GM20431 (cell line): ENCODE results near the gene EEF1AKMT3.
"Not testable (repeated sequence)": the region's sequence is repeated elsewhere in the genome, so short reads cannot be mapped to it uniquely, and the experiment has no call there.

Source experiments
- in situ Hi-C: fragments of 300-500 bp; cut with MseI, MboI; formaldehyde crosslinking; loops from one replicate; pipeline ENCODE4 v1.15.0; 2020; ENCODE audit warnings: low sequenced_read_pairs; ENCODE audit not compliant: unreplicated experiment

EEF1AKMT3 gene

DNA sequence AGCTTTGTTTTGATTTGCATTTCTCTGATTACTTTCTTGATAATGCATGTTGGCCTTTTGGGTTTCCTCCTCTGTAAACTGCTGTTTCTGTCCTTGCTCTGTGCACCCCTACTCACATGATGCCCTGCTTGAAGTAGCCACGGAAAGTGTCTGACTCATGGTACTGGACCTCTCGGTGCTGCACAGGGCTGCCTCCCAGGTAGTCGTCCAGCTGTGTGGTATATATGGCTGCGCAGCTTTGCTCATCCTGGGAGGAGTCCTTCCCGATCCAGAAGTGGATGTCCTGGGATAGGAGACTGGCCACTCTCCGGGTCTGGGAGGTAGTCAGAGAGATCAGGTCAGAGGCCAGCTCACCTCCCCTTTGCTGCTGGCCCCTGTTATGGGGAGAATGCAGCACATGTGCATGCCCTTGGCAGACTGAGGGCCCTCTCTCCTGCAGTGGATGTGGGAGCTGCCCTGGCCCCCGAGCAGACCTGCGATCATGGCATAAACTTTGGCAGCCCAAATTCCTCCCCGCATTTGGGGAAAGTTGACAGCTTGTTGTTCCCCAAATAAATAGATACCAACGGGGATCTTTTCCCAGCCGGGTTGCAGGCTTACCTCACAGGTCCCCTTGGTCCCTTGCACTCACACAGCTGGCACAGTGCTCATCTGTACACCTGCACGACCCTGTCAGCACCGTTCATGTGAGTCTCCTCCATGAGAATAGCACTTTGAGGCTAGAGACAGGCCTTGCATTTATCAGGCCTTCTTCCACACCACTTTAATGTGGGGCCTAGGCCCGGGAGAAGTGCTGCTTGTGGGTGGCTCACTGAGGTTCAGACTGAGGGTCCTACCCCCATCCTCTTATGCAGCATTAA, 40.9 kb downstream of the EEF1AKMT3 start:
- in situ Hi-C loops = no loop called here

- in situ Hi-C loops = no loop called here
These were observed 41.8 kb downstream of the EEF1AKMT3 start for GRCh38 chr12:57813971-57814772.

GRCh38 chr12:57815177-57816000, 43.0 kb downstream of the EEF1AKMT3 start:
- in situ Hi-C loops = no loop called here

DNA sequence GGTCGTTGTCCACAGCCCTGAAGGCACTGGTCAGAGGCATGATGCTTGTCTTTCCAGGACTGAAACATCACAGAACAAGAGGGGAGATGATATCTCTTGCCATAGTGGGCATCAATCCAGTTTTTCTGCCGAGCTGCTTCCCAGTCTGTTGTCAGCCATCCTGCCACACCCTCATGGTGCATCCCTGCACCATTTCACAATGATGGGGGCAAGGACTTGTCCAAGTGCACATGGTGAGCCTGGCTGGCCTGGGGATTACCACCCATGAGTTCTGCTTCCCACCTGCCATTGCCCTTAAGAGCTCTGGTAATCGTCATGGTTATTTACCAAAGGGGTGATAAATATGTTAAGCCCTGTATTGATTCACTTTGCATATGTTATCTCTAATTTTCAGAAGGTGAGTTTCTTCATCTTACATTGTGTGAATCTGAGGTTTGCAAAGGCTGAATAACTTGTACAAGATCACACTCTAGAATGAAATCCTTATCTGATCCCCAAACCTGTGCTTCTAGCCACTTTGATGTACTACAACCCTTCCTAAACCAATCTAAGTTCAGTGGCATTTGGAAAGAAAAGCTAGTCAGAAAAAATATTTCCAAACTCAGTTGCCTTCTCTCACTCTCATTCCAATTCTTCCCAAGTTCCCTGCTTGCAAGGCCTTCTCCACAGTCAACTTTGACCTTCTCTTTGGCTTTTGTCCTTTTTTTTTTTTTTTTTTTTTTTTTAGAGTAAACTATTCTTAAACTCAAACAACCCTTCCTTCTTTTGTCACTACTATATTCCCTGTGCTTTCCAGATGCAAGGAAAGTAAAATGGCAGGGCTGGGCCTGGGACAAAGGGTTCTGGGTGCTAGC, 43.8 kb downstream of the EEF1AKMT3 start:
- in situ Hi-C loops = no loop called here

DNA sequence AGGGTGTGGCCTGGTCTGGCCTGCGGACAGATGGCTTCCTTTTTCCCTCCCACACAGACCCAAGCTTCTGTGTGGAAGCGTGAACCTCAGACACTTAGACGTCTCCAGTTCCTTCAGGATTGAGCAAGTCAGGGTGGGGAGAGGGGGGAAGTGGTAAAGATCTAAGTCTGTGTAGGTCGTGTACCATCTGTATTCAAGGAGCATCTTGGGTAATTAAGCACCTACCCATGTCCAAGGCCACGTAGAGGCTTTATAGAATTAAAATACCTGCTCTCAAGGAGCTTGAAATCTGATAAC, 44.4 kb downstream of the EEF1AKMT3 start:
- in situ Hi-C loops = no loop called here

GRCh38 chr12:57817261-57817989, 45.0 kb downstream of the EEF1AKMT3 start:
- in situ Hi-C loops = no loop called here

DNA sequence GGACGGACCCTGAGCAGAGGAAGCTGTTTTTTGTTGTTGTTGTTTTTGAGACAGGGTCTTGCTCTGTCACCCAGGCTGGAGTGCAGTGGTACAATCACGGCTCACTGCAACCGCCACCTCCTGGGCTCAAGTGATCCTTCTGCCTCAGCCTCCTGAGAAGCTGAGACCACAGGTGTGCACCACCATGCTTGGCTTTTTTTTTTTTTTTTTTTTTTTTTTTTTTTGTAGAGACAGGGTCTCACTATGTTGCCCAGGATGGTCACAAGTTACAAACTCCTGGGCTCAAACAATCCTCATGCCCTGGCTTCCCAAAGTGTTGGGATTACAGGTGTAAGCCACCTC, 45.5 kb downstream of the EEF1AKMT3 start:
- in situ Hi-C loops = not testable (repeated sequence)

GRCh38 chr12:57820119-57820518, 47.7 kb downstream of the EEF1AKMT3 start:
- in situ Hi-C loops = not testable (repeated sequence)

- in situ Hi-C loops = not testable (repeated sequence)
These were observed 48.6 kb downstream of the EEF1AKMT3 start for GRCh38 chr12:57821015-57821414.

DNA sequence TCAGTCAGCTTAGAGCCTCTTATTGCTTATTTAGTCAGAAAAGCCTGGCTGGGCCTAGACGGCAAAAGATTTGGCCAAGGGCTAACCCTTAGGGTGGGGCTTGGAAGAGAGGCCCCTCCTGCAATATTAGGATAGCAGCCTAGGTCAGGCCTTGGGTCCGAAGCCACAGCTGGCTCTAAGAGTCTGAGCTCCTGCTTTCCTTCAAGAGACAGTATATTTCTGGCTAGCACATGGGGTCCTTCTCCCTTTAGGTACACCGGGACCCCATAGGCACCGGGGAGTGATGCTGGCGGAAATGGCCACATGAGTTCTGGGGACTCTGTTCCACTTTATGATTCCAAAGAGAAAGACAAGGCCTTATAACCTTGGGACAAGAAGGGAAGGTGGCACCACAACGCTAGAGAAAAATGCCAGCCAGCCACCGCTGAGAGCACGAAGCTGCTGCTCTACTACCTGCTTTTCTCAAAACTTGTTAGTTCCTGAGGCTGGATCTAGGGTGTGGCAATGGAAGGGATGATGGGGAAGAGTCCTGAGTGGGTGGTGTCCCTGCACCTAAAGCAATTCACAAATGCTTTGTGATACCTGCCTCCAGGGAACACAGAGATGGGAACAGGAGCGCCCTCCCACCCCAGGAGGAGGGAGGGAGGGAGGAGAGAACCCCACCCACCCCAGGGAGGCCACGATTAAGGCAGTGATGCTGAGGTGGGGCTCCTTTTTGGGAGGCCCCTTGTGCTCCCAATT, 49.2 kb downstream of the EEF1AKMT3 start:
- in situ Hi-C loops = no loop called here

- in situ Hi-C loops = no loop called here
These were observed 50.1 kb downstream of the EEF1AKMT3 start for GRCh38 chr12:57822392-57823130.

DNA sequence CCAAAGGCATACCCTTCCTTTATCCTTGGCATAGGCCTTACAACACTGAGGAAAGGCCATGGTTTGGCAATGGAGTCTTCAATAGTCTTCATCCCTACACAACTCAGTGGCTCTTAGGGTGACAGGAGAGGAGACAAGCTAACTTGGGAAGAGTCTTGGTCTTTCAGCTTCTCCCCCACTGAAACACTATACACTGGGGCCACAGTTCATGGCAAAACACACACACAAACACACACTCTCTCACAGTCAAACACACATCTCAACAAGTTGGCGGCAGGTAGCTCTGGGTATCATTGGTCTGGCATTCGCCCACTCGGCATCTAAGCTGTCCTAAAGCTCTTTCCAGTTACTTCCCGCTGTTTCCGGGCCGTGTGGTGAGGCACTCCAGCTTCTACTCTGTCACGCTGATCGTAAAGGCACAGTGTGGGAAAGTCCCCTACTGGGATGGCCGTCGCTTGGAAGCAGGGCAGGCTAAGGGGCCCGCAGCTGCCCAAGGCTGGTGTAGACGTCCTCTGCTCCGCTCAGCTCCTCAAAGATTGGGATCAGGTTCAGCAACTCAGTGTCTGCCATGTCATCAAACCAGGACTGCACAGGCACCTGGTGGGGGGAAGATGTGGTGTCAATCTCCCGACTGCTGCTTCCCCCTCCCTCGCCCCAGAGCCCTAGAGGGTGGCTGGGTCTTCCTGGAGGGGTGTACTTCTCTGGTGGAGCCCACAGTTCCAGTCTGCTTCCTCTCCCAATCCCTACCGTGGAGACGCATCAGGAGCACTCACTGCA, 50.9 kb downstream of the EEF1AKMT3 start:
- in situ Hi-C loops = no loop called here

- in situ Hi-C loops = no loop called here
These were observed 51.7 kb downstream of the EEF1AKMT3 start for GRCh38 chr12:57823908-57824640.

DNA sequence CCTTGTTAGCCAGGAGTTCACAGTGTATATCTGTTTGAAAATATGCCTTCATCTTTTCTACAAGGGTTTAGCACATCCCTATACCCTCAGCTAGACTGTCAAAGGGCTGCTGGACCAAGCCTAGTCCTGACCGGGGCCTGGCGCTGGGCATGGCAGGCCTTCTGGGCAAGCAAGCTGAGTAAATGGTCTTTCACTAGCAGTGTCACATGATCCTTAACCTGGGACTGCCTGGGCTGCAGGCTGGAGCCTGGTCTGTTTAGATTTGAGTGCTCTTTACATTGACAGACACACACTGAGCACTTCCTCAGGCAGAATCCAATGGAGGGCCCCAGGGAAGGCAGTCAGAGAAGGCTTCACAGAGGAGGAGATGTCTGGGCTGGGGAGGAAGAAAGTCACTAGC, 53.0 kb downstream of the EEF1AKMT3 start:
- in situ Hi-C loops = loop anchor here (5.0 kb wide), 1 partner anchor 77 kb away; no protein-coding TSS in a partner anchor

DNA sequence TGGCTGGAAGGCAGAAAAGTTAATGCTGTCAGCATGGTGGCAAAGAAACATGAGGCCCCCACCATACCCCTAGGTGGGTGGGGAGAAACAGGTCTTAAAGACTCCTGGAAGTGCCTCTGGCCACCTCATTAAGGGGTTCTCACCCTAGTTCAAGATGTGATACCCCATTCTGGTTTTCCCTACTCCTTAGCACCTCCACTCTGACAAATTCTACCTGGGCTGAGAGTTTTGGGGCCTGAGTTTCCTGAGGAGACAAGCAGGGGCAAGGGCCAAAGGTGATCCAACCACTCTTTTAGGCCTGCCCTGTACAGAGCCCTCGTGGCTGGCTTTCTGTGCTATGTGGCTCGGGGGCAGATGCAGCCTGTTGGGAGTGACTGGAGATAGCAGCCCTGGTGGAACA, 54.0 kb downstream of the EEF1AKMT3 start:
- in situ Hi-C loops = loop anchor here (5.0 kb wide), 1 partner anchor 76 kb away; no protein-coding TSS in a partner anchor

- in situ Hi-C loops = loop anchor here (5.0 kb wide), 1 partner anchor 75 kb away; no protein-coding TSS in a partner anchor
These were observed 54.6 kb downstream of the EEF1AKMT3 start for GRCh38 chr12:57826966-57827365.
